WTC11 (cell line): Measurements from ENCODE around the gene LAMTOR1. TPM values are rescaled to one million over a fixed set of nuclear protein-coding genes. Genes with fewer than 3 reads are reported as not detected.

Experiments used
- ATAC-seq: fragments of 200-7000 bp; cut with Tn5 transposase; 2 replicates; pipeline ENCODE4 v1.10.0; 2021; ENCODE audit warnings: mild to moderate bottlenecking, moderate library complexity
- CTCF ChIA-PET: fragments of 300-600 bp; sonication (Branson Sonifier 250); formaldehyde crosslinking; loops from one replicate; lab custom pipeline; 2021; ENCODE audit warnings: antibody characterized with exemption; lab: Charles Lee
- POLR2A ChIA-PET: fragments of 350-600 bp; sonication (Branson Sonifier 250); formaldehyde crosslinking; loops from one replicate; lab custom pipeline; 2021; ENCODE audit warnings: antibody characterized with exemption; lab: Charles Lee
- DNase-seq: peaks from one replicate; pipeline ENCODE4 v3.0.0; 2021; ENCODE audit warnings: low spot score
- H3K27ac Mint-ChIP-seq: 2 replicates; pipeline ENCODE4 v1.8.0; 2021; ENCODE audit warnings: mixed read lengths
- H3K27me3 Mint-ChIP-seq: 2 replicates; pipeline ENCODE4 v1.8.0; 2021; ENCODE audit warnings: low read depth, mild to moderate bottlenecking, moderate library complexity, mixed read lengths
- H3K36me3 Mint-ChIP-seq: 2 replicates; pipeline ENCODE4 v1.8.0; 2021; ENCODE audit warnings: mixed read lengths
- H3K4me1 Mint-ChIP-seq: 2 replicates; pipeline ENCODE4 v1.8.0; 2022; ENCODE audit warnings: mixed read lengths
- H3K4me3 Mint-ChIP-seq: 2 replicates; pipeline ENCODE4 v1.8.0; 2021; ENCODE audit warnings: mild to moderate bottlenecking, moderate library complexity, mixed read lengths
- H3K9me3 Mint-ChIP-seq: 2 replicates; pipeline ENCODE4 v1.8.0; 2021; ENCODE audit warnings: mixed read lengths
- AFF4 ChIP-seq: sonication (generic); formaldehyde crosslinking; IDR thresholded peaks from 2 replicates; pipeline ENCODE4 v1.8.1; 2023; ENCODE audit warnings: mild to moderate bottlenecking, missing genetic modification reagents, borderline replicate concordance
- AR ChIP-seq: fragments of 250-450 bp; sonication (Bioruptor Pico); IDR thresholded peaks from 2 replicates; pipeline ENCODE4 v1.9.0; 2021; ENCODE audit warnings: mild to moderate bottlenecking
- CREM ChIP-seq: sonication (generic); formaldehyde crosslinking; IDR thresholded peaks from 2 replicates; pipeline ENCODE4 v1.8.1; 2022; ENCODE audit warnings: mild to moderate bottlenecking, missing genetic modification reagents, moderate library complexity
- ELF4 ChIP-seq: sonication (generic); formaldehyde crosslinking; IDR thresholded peaks from 2 replicates; pipeline ENCODE4 v1.8.1; 2022; ENCODE audit warnings: low read depth, mild to moderate bottlenecking, moderate library complexity, missing genetic modification reagents
- EMX1 ChIP-seq: fragments of 250-450 bp; sonication (Bioruptor Pico); IDR thresholded peaks from 2 replicates; pipeline ENCODE4 v1.8.0; 2021; ENCODE audit warnings: mild to moderate bottlenecking
- FOXJ3 ChIP-seq: sonication (generic); formaldehyde crosslinking; IDR thresholded peaks from 2 replicates; pipeline ENCODE4 v1.9.0; 2021; ENCODE audit warnings: missing genetic modification reagents, mild to moderate bottlenecking, borderline replicate concordance
- GTF2I ChIP-seq: fragments of 250-450 bp; sonication (Bioruptor Pico); conservative IDR thresholded peaks from 2 replicates; pipeline ENCODE4 v1.4.0; 2021; ENCODE audit warnings: mild to moderate bottlenecking
- MXD4 ChIP-seq: fragments of 250-450 bp; sonication (Bioruptor Pico); IDR thresholded peaks from 2 replicates; pipeline ENCODE4 v1.8.0; 2021; ENCODE audit warnings: mild to moderate bottlenecking, moderate library complexity, borderline replicate concordance
- NFE2L1 ChIP-seq: sonication (generic); formaldehyde crosslinking; IDR thresholded peaks from 2 replicates; pipeline ENCODE4 v1.8.1; 2023; ENCODE audit warnings: missing genetic modification reagents
- RORB ChIP-seq: fragments of 250-450 bp; sonication (Bioruptor Pico); IDR thresholded peaks from 2 replicates; pipeline ENCODE4 v1.9.0; 2021; ENCODE audit warnings: mild to moderate bottlenecking
- SMAD3 ChIP-seq: sonication (generic); formaldehyde crosslinking; IDR thresholded peaks from 2 replicates; pipeline ENCODE4 v1.8.0; 2022; ENCODE audit warnings: missing genetic modification reagents, mild to moderate bottlenecking, borderline replicate concordance
- SMAD4 ChIP-seq: sonication (generic); formaldehyde crosslinking; IDR thresholded peaks from 2 replicates; pipeline ENCODE4 v1.8.0; 2022; ENCODE audit warnings: mild to moderate bottlenecking, missing genetic modification reagents
- SOX15 ChIP-seq: fragments of 250-450 bp; sonication (Bioruptor Pico); IDR thresholded peaks from 2 replicates; pipeline ENCODE4 v1.9.0; 2021; ENCODE audit warnings: mild to moderate bottlenecking
- TEAD1 ChIP-seq: sonication (generic); formaldehyde crosslinking; IDR thresholded peaks from 2 replicates; pipeline ENCODE4 v1.8.0; 2022; ENCODE audit warnings: mild to moderate bottlenecking, missing genetic modification reagents
- TEAD4 ChIP-seq: sonication (generic); formaldehyde crosslinking; IDR thresholded peaks from 2 replicates; pipeline ENCODE4 v1.8.0; 2022; ENCODE audit warnings: mild to moderate bottlenecking, missing genetic modification reagents
- ZNF219 ChIP-seq: sonication (generic); formaldehyde crosslinking; IDR thresholded peaks from 2 replicates; pipeline ENCODE4 v1.8.0; 2023; ENCODE audit warnings: missing genetic modification reagents, mild to moderate bottlenecking, borderline replicate concordance
- ZNF232 ChIP-seq: sonication (generic); formaldehyde crosslinking; IDR thresholded peaks from 2 replicates; pipeline ENCODE4 v1.8.0; 2022; ENCODE audit warnings: mild to moderate bottlenecking, missing genetic modification reagents
- ZNF423 ChIP-seq: fragments of 250-450 bp; sonication (Bioruptor Pico); IDR thresholded peaks from 2 replicates; pipeline ENCODE4 v2.1.2; 2022; ENCODE audit warnings: mild to moderate bottlenecking, moderate library complexity
- total RNA-seq: library from RNA; stranded (reverse); gene quantifications from 3 replicates; pipeline ENCODE4 v1.2.3, GENCODE V29; 2021
- TF ChIP-seq, protein P1 (sequence below): sonication (generic); formaldehyde crosslinking; IDR thresholded peaks from 2 replicates; pipeline ENCODE4 v1.8.0; 2022; ENCODE audit warnings: mild to moderate bottlenecking, missing genetic modification reagents
- TF ChIP-seq, protein P2 (sequence below): sonication (generic); formaldehyde crosslinking; IDR thresholded peaks from 2 replicates; pipeline ENCODE4 v1.8.1; 2023; ENCODE audit warnings: mild to moderate bottlenecking, missing genetic modification reagents, moderate library complexity
- TF ChIP-seq, protein P3 (sequence below): sonication (generic); formaldehyde crosslinking; IDR thresholded peaks from 2 replicates; pipeline ENCODE4 v1.8.1; 2022; ENCODE audit warnings: low read depth, mild to moderate bottlenecking, moderate library complexity, missing genetic modification reagents, borderline replicate concordance
- TF ChIP-seq, protein P4 (sequence below): sonication (generic); formaldehyde crosslinking; conservative IDR thresholded peaks from 2 replicates; pipeline ENCODE4 v1.8.1; 2022; ENCODE audit warnings: mild to moderate bottlenecking, missing genetic modification reagents
- TF ChIP-seq, protein P5 (sequence below): sonication (generic); formaldehyde crosslinking; IDR thresholded peaks from 2 replicates; pipeline ENCODE4 v1.8.1; 2022; ENCODE audit warnings: mild to moderate bottlenecking, missing genetic modification reagents, moderate library complexity, borderline replicate concordance
- TF ChIP-seq, protein P6 (sequence below): fragments of 250-450 bp; sonication (Bioruptor Pico); conservative IDR thresholded peaks from 2 replicates; pipeline ENCODE4 v1.9.0; 2021; ENCODE audit warnings: mild to moderate bottlenecking

LAMTOR1 gene
- total RNA-seq, 1 experiment from 2014 or later: 79.4 TPM

- TF ChIP-seq AR (CRISPR knock-in tag) (no peak), SMAD4 (CRISPR knock-in tag) (no peak), MXD4 (CRISPR knock-in tag) (no peak), TEAD4 (CRISPR knock-in tag) (no peak), RORB (CRISPR knock-in tag) (no peak)
- TF ChIP-seq, protein P1, sequence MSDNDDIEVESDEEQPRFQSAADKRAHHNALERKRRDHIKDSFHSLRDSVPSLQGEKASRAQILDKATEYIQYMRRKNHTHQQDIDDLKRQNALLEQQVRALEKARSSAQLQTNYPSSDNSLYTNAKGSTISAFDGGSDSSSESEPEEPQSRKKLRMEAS: no peak
Observed at GRCh38 chr11:72081821-72082453, 21.2 kb downstream of the LAMTOR1 start (continued).

DNA sequence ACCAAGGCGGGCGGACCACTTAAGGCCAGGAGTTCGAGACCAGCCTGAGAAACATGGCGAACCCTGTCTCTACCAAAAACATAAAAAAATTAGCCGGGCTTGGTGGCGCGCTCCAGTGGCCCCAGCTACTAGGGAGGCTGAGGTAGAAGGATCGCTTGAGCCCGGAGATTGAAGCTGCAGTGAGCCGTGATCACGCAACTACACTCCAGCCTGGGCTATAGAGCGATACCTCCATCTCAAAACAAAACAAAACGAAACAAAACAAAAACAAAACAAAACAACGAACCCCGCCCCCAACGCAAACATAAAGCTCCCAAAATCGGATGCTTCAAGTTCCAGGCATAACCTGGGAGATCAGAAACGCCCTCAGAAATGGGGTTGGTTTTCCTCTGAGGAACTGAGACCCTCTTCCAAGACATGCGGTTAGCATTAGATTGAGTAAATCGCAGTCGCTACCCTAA is 21.9 kb downstream of the LAMTOR1 start:
- H3K27ac Mint-ChIP-seq: peak overlapping the region; percentile 100
- H3K9me3 Mint-ChIP-seq: no peaks in the 10 kb centered on the region
- DNase-seq (no peak), ATAC-seq (no peak)
- ChIA-PET POLR2A (interaction anchor here (0.9 kb wide), 1 partner anchor 30 kb away, joined by 3 read pairs; no protein-coding TSS in a partner anchor), CTCF (interaction anchor here (0.9 to 2.5 kb wide), 3 partner anchors 10 to 56 kb away, joined by 3 to 21 read pairs (median 13); no protein-coding TSS in a partner anchor)
- peak overlapping the region; percentile 84 for H3K4me3 Mint-ChIP-seq
- H3K27me3 Mint-ChIP-seq: no peaks in the 10 kb centered on the region
- H3K36me3 Mint-ChIP-seq: peaks cover 6% of the 10 kb centered on the region; the same call in 1 of the 2 replicates
- peaks cover 17% of the 10 kb centered on the region for H3K4me1 Mint-ChIP-seq
- TF ChIP-seq, protein P2, sequence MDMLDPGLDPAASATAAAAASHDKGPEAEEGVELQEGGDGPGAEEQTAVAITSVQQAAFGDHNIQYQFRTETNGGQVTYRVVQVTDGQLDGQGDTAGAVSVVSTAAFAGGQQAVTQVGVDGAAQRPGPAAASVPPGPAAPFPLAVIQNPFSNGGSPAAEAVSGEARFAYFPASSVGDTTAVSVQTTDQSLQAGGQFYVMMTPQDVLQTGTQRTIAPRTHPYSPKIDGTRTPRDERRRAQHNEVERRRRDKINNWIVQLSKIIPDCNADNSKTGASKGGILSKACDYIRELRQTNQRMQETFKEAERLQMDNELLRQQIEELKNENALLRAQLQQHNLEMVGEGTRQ (CRISPR knock-in tag): no peak
- TF ChIP-seq, protein P3, sequence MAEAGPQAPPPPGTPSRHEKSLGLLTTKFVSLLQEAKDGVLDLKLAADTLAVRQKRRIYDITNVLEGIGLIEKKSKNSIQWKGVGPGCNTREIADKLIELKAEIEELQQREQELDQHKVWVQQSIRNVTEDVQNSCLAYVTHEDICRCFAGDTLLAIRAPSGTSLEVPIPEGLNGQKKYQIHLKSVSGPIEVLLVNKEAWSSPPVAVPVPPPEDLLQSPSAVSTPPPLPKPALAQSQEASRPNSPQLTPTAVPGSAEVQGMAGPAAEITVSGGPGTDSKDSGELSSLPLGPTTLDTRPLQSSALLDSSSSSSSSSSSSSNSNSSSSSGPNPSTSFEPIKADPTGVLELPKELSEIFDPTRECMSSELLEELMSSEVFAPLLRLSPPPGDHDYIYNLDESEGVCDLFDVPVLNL (CRISPR knock-in tag): no peak
- TF ChIP-seq GTF2I (CRISPR knock-in tag) (no peak), TEAD1 (CRISPR knock-in tag) (no peak), ZNF219 (CRISPR knock-in tag) (no peak), EMX1 (CRISPR knock-in tag) (no peak), NFE2L1 (no peak), SMAD3 (CRISPR knock-in tag) (no peak), FOXJ3 (no peak), ELF4 (CRISPR knock-in tag) (no peak), ZNF423 (CRISPR knock-in tag) (no peak), SOX15 (CRISPR knock-in tag) (no peak), AFF4 (CRISPR knock-in tag) (no peak), ZNF232 (no peak), TEAD4 (CRISPR knock-in tag) (no peak), CREM (CRISPR knock-in tag) (no peak)
- TF ChIP-seq, protein P4, sequence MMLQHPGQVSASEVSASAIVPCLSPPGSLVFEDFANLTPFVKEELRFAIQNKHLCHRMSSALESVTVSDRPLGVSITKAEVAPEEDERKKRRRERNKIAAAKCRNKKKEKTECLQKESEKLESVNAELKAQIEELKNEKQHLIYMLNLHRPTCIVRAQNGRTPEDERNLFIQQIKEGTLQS (CRISPR knock-in tag): no peak
- TF ChIP-seq, protein P5, sequence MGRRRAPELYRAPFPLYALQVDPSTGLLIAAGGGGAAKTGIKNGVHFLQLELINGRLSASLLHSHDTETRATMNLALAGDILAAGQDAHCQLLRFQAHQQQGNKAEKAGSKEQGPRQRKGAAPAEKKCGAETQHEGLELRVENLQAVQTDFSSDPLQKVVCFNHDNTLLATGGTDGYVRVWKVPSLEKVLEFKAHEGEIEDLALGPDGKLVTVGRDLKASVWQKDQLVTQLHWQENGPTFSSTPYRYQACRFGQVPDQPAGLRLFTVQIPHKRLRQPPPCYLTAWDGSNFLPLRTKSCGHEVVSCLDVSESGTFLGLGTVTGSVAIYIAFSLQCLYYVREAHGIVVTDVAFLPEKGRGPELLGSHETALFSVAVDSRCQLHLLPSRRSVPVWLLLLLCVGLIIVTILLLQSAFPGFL (CRISPR knock-in tag): no peak
- TF ChIP-seq, protein P6, sequence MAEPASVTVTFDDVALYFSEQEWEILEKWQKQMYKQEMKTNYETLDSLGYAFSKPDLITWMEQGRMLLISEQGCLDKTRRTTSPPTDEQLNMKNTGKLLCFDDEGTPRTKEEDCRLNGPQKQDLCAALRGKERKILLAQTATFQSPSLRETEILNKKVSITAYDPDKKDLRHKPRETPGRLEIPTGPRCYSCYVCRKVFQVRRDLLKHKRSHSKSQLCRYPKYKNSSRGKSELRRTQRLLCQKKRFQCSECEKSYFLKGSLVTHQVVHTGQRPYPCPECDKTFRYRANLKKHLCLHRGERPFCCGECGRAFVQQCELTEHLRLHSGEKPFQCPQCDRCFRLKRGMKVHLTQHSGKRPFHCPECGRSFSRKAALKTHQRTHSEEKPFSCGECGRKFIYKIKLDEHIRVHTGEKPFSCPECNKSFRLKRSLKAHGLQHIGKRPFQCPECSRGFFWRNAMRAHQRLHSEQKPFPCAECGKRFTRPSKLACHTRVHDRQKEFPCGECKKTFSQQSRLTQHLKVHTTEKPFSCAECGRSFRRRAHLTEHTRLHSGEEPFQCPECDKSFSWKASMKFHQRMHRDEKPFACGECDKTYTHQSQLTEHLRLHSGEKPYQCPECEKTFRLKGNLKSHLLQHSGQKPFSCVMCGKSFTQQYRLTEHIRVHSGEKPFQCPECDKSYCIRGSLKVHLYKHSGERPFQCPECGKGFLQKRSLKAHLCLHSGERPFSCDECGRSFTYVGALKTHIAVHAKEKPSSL (CRISPR knock-in tag): no peak
